ENCODE measurements around the gene HTR1D. TPM values are rescaled to one million over a fixed set of nuclear protein-coding genes. Genes with fewer than 3 reads are reported as not detected.

The HTR1D gene
- total RNA-seq, 4 donors from 2014 or later = not detected

GRCh38 chr1:23222742-23223141 lies 5.4 kb upstream of the HTR1D start:
- no peak overlapping the region for H3K27ac ChIP-seq
- DNase-seq = no peak
- no peak for TF ChIP-seq CTCF (IDR thresholded peaks at IDR 0.05)
- no peak for TF ChIP-seq POLR2A (IDR thresholded peaks at IDR 0.05)
- no peaks in the 10 kb centered on the region for H3K9me3 ChIP-seq
- no peaks in the 10 kb centered on the region for H3K36me3 ChIP-seq
- no peak overlapping the region for H3K4me3 ChIP-seq (replicated peaks in 1 of 3)
- intact Hi-C loops (cut with DNase I) = no loop called here
- 75 to 85% methylated on average over 3 of the region's 3 CpGs for WGBS, 2 donors
- H3K4me1 ChIP-seq = peaks cover 0 to under 1% of the 10 kb centered on the region in 2 donors
- H3K27me3 ChIP-seq = no peaks in the 10 kb centered on the region

GRCh38 chr1:23222331-23222730 lies 5.0 kb upstream of the HTR1D start:
- intact Hi-C loops (cut with DNase I) = no loop called here
- Histone ChIP-seq H3K9me3 (no peaks in the 10 kb centered on the region), H3K27me3 (no peaks in the 10 kb centered on the region), H3K36me3 (no peaks in the 10 kb centered on the region), H3K4me1 (peaks cover 3 to 5% of the 10 kb centered on the region in 2 donors), H3K4me3 (replicated peaks in 1 of 3) (no peak overlapping the region), H3K27ac (no peak overlapping the region)
- TF ChIP-seq CTCF (IDR thresholded peaks at IDR 0.05) = no peak
- TF ChIP-seq POLR2A (IDR thresholded peaks at IDR 0.05) = no peak
- WGBS, 2 donors = 93 to 100% methylated on average over 2 of the region's 2 CpGs
- DNase-seq = no peak

GRCh38 chr1:23221107-23221506 lies 3.8 kb upstream of the HTR1D start:
- 81 to 83% methylated on average over 2 of the region's 2 CpGs for WGBS, 2 donors
- no peak overlapping the region for H3K4me3 ChIP-seq (replicated peaks in 1 of 3)
- H3K27ac ChIP-seq = no peak overlapping the region
- no peaks in the 10 kb centered on the region for H3K9me3 ChIP-seq
- no peaks in the 10 kb centered on the region for H3K27me3 ChIP-seq
- H3K36me3 ChIP-seq = no peaks in the 10 kb centered on the region
- no peak for TF ChIP-seq POLR2A (IDR thresholded peaks at IDR 0.05)
- no peak for TF ChIP-seq CTCF (IDR thresholded peaks at IDR 0.05)
- no peak for DNase-seq
- intact Hi-C loops (cut with DNase I) = no loop called here
- peaks cover 5 to 13% of the 10 kb centered on the region in 2 donors for H3K4me1 ChIP-seq

- Histone ChIP-seq H3K4me3 (replicated peaks in 1 of 3) (peak overlapping the region in 1 of 3 donors; percentile 39), H3K9me3 (no peaks in the 10 kb centered on the region), H3K36me3 (no peaks in the 10 kb centered on the region), H3K27me3 (no peaks in the 10 kb centered on the region), H3K27ac (no peak overlapping the region), H3K4me1 (peaks cover 5 to 13% of the 10 kb centered on the region in 2 donors)
- WGBS, 2 donors = 0% methylated on average over 2 of the region's 78 CpGs; no CpG with 5 or more reads in 1 of the 2 donors
- TF ChIP-seq CTCF (IDR thresholded peaks at IDR 0.05) = peak in 4 of 6 experiments; percentile 35 to 69 (median 52)
- TF ChIP-seq POLR2A (IDR thresholded peaks at IDR 0.05) = no peak
- intact Hi-C loops (cut with DNase I) = loop anchor here (5.0 kb wide), 1 partner anchor 60 kb away; no protein-coding TSS in a partner anchor
- DNase-seq = peak; percentile 12 to 17
These were observed 406 bp downstream of the HTR1D start for GRCh38 chr1:23216771-23217420.

GRCh38 chr1:23215751-23216449 lies 1.4 kb downstream of the HTR1D start:
- Histone ChIP-seq H3K4me3 (replicated peaks in 1 of 3) (no peak overlapping the region), H3K27ac (no peak overlapping the region), H3K36me3 (no peaks in the 10 kb centered on the region), H3K27me3 (no peaks in the 10 kb centered on the region), H3K4me1 (peaks cover 5 to 13% of the 10 kb centered on the region in 2 donors), H3K9me3 (no peaks in the 10 kb centered on the region)
- DNase-seq = no peak
- 50 to 69% methylated on average over 1 to 2 of the region's 3 CpGs for WGBS, 2 donors
- TF ChIP-seq POLR2A (IDR thresholded peaks at IDR 0.05) (no peak), CTCF (IDR thresholded peaks at IDR 0.05) (no peak)
- intact Hi-C loops (cut with DNase I) = loop anchor here (5.0 kb wide), 1 partner anchor 61 kb away; no protein-coding TSS in a partner anchor

All from thyroid gland (tissue), 4 donors.